Effector CD4-positive, alpha-beta T cell (primary cell): ENCODE results near the gene KCNJ15.

ENCODE experiments used
- DNase-seq: peaks from one replicate; pipeline ENCODE4 v3.0.0-alpha.2; 2020

KCNJ15 gene

DNA sequence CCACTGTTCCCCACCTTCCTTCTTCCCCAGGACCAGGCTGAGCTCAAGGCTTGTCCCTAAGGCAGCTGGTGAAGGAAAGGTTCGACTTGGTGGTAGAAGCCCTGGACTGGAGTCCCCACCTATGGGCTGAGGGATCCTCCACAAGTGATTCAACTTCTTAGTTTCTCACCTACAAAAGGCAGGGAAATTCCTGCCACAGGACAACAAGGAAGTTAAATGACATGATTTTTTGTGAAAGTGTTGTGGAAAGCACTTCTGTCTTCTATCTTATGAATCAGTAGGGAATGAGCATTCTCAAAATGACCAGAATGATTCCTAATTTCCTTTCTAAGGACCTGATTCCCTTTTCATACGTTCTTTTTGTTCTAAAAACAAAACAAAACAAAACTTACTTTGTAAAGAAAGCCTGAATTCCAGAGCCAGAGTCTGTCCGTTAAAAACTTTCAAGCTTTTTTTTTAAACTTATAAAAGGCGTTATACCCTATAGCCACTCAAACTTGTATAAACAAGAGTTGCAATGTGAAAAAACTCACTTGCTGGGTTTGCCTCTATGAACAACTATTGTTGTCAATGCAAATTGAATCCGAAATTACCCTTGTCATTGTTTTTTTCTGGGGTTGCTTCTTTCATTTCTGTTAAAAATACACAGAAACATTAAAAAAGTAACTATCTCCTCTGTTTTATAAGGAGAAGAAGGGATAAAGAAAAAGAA, 12.2 kb downstream of the KCNJ15 start:
- DNase-seq, result no peak

DNA sequence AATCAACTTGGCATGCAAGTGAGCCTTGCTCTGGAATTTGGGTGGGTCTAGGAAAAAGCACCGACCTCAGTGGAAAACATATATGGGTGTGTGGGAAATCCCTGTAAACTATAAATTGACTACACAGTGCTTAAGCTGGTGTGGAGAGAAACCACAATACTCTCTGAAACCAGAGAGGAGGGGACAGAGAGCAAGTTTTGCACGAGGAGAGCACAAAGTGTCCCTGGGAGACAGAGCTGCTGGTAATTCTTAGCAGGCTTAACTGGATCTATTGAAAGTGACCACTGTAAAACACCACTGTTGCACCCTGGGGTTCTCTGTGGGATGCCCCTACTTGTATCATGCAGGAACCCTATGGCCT, 12.8 kb downstream of the KCNJ15 start:
- no peak for DNase-seq

DNA sequence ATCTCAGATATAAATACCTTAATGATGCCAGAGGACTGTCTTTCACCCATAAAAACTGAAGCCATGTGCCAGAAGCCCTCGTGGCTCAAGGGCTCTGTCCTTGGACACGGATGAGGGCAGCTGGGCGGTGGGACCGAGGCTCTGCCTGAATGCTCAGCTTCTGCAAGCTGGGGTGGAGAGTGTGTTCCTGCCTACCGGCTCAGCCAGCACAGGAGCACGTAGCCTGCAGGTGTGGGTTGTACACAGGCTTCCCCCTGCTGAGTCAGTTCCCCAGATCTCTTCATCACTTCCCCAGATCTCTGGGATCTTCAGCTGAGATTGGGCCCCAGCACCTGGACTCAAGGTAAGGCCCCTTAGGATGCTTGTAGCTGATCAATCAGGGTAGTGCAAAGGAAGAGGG, 15.4 kb downstream of the KCNJ15 start:
- DNase-seq, result no peak

DNA sequence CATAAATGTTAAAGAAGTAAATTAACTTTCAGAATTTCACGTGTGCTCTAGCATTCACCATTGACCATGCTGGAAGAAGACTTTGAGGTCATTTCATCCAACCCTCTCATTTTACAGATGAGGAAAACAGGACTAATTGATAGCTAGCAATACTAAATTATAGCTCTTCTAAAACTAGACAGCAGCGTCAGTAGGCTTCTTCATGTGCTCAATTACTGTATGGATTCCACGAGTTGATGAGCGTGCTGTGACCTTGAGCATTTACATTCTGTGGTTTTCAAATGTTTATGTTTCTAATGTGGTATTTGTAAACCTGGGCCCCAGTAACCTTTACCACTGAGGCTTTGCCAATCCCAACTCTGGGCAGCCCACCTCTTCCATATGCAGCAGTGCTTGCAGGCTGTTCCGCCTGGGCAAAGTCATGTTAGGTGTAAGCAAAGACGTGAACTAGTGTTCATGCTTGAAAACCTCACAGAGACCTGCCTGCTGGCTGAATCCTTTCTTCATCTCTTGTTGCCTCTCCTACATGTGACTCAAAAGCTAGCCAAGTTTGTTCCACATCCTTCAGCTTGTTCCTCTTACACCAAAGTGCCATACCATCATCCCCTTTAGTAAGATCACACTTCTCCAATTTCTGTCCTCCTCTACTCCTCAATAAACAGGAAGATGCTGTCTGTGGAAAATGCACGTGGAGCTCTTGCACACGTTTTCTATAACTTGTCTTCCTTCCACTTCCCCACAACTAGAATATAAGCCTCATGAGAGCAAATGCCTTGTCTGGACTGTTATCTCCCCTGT, 17.2 kb downstream of the KCNJ15 start:
- no peak for DNase-seq

DNA sequence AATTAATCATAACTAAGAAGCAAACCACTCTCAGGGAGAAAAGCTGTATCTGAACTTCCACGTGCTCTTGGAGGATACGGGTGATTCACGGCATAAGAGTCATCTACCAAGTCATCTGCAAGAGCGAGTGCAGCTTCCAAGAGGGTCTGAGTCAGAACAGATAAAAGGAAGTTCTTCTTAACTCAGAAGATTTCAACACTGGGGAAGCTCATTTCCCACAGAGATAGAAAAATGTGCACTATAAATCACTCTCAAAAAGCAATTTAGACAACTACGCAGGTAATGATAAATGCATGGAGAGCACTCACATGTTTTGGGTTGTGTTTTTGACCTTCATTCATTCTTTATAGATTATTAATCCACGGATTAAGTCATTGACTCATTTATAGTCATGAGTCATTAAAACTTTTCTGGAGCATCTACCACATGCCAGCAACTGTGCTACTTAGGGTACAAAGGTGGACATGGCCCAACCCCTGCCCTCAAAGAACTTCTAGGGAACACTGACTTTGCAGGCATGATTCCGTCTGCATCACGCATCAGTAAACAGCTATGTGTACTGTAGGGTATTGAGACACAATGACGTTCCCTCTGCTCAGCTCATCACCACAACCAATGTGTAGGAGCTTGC, 20.8 kb downstream of the KCNJ15 start:
- no peak for DNase-seq

DNA sequence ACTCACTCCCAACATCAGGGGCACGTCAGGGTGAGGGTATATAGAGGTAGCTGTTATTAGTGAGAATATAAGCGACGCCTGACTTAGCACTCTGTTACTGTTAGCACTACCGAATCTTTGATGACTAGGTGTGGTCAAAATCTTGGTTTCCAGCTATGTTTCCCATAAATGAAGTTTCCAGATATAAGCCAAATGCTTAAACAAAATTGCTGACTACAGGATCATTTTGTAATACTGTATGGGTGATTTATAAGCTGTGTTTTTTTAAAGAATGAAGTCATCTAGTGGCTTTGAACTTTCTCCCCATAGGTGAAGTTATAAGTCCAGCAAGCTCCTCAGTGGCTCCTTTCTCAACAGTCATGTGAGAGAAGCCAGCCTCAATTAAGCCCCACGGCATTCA, 23.7 kb downstream of the KCNJ15 start:
- DNase-seq, result no peak

DNA sequence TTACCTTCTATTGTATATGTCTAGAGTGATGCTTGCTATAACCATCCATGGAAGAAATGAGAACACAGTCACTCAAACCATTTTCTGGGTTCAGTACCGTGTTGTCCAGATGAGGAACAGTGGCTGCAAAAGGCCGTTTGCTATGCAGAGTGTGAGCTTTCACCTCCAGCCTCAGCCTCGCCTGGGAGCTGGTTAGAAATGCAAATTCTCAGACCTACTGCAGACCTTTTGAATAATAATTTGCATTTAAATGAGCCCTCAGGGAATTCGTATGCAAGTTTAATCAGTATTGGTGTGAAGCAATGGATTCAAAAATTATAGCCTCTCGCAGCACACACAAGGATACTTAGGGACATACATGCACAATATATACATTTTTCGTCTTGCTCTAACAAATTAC, 24.1 kb downstream of the KCNJ15 start:
- no peak for DNase-seq

DNA sequence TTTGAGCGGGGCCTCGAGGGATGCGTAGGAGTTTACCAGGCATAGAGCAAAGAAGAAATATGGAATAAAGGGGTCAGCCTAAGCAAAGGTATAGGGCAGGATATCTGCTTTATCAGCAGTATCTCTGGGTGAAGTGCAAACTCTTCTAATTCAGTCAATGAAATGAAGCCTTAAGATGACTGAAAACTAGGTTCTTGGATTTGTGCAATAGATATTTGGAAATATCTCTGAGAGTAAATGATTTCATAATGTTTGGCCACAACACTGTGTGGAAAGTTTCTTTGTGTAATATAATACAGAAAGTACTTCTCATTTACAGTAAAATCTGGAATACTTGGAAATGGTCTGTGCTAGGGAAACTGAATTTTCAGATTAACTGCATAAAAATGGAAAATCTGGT, 26.1 kb downstream of the KCNJ15 start:
- no peak for DNase-seq

DNA sequence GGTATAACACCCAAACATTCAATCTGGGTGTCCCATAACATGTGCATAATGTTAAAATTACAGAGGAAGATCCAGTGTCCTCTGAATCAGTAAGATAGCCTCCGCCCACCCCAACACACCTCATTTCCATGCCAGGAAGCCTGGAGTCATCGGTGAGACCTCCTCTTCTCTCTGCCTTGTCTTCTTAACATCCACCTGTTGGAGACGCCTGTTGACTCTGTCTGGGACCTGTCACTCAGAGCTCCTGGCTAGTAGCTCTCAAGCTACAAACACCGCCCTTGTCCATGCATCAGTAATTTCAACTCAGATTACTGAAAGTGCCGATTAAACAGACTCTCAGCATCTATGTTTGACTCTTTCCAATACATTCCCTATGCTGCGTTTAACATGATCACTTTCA, 27.4 kb downstream of the KCNJ15 start:
- no peak for DNase-seq

DNA sequence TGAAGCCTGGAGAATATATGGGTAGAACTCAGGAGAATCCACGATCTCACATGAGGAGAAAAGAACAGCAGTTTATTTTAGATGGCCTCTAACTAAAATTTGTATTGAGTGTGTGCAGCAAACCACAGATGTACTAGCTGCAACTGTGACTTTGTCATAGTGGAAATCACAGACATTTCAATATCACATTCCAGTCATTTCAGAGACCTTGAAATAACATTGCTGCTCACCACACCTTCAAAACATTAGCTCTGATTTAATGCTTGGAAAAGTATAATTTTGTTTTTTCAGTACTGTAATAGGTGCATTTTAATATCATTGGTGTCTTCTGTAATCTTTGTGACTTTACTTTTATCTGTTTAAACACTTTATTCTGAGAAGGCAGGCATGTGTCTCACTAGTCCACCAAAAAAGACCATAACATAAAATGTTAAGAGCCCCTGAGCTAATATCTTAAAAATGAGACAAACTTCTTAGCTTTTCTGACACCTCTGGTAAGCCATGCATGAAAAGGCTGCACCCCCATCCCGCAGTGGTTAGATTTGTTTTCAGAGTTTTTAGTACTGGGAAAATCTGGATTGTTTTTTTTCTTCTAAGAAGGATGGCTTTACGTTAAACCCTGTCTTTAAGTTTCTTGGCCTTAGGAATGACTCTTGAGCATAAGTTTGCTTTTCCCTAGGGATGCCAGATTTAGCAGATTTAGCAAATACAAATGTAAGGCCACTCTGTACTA, 30.1 kb downstream of the KCNJ15 start:
- no peak for DNase-seq

DNA sequence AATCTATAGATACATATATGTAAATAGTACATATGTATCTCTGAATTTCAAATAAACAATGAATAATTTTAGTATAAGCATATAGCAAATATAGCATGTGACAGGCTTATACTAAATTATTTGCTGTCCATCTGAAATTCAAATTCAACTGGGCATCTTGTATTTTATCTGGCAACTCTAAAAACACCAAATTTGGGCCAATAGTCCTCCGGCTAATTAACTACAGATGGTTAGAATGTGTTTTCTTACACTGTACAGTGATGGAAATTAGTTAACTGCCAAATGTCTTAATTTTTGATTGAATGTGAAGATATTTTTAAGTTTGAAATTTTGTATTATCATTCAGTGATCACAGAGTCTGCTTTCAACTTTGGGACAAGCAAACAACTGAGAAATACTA, 30.7 kb downstream of the KCNJ15 start:
- DNase-seq, result no peak

DNA sequence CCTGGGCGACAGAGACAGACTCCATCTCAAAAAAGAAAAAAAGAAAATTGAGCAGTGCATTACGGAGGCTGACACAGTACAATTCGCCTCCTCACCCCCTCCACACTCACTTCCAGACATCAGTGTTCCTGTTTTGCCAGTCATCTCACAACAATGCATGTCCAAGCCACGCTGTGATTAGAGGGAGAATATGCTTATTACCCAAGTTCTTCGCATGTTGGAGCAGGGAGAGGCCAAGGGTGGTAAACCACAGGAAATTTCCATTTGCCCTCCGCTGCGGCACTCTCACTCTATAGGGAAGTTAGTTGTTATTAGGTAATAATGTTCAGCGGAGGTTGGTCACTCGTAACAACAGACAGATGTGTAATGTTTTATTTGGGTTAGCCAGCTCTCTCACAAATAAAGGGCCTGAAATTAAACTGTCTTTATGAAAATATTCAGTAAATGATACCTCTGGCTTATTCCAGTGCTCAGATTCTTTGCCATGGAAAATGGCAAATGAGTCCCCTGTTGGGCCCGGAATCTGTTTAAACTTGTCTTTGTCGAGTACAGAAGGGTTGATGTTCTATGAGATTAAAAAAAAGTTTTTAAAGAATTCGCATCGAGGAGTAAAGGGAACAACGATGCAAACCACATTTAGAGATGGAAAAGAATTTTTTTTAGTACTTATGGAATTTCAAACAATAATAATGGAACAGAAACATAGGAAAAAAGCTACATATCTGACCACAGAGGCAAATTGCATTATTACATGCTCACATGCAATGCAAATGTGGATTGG, 33.1 kb downstream of the KCNJ15 start:
- DNase-seq, result no peak

DNA sequence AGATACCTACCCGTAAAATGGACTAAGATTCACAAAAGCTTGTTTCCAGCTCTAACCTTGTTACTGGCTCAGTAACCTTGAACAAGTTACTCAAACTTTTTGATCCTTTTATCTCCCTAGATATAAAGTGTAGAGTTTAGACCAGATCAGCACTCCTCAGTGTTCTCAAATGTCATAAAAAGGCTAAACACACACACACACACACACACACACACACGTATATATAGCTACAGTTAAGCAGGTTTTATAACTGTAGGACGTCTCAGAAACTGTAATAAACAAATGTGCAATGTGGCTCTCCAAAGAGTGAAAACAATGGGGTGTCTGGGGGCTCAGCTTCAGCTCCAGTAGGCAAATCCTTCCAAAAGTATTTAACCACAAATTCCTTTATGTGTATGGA, 34.0 kb downstream of the KCNJ15 start:
- no peak for DNase-seq

DNA sequence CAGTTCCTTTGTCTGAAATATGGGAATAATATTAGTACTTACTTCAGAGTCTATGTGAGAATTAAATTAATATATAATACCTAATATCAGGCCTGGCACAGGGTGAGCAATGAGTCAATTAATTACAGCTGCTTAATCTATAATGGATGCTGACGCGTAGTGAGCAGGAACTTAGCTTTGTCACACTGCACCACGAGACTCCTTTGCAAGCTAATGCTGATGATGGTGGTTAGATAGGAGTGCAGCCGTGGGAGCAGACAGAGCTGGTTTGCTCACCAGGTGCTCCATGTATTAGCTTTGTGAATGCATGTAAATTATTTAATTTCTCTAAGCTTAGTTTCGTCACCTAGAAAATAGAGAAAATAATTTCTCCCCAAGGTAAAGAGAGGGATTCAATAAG, 35.1 kb downstream of the KCNJ15 start:
- no peak for DNase-seq

DNA sequence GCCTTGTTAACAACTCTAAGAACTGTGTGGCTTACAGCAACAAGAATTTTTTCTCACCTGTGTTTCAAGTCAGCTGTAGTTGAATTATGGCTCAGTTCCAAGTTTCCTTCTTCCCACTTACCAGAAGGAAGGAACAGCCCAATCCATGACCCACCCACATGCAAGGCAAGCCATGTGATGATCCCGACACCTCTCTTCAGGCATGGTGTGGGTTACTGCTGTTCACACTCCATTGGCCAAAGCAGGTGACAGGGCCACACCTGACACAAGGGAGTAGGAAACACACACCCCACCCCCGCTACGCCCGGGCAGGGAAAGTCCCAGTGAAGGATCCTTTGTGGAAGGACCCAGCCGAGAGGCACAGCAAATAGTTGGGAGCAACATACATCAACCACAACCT, 36.3 kb downstream of the KCNJ15 start:
- no peak for DNase-seq

DNA sequence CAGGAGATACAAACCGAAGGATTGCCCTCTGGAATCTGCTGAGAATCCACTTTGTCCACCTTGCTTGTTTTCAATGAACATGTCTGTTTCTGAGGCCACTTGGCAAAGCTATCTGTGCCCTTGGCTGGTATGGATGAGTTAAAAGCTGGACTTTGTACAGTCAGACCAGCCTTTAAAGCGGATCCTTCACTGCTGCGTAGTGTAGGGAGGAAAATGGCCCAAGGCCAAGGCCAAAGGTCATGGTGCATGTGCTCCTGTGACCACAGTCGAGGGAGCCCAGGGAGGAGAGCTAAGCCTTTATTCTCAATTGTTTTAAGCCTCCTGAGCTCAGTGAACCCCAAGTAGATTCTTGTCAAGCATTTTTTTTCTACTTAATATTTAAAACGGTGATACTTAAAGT, 37.0 kb downstream of the KCNJ15 start:
- no peak for DNase-seq

DNA sequence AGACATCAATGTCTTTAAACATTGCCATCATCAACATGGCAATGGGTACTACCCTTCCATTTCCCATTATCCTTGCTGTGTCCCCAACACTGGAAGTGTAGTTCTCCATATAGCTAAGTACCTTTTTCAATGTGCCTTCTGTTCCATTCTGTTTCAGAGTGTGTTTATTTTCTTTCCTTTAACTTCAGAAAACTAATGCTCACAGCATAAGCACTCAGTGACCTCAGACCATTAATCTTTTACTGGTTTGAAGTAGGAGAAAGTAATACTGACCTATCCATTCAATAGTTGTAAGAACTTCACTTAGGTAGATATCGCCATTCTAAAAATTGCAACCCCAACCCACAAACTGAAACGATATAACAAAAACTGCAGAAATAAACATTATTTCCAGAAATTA, 37.8 kb downstream of the KCNJ15 start:
- DNase-seq, result no peak

DNA sequence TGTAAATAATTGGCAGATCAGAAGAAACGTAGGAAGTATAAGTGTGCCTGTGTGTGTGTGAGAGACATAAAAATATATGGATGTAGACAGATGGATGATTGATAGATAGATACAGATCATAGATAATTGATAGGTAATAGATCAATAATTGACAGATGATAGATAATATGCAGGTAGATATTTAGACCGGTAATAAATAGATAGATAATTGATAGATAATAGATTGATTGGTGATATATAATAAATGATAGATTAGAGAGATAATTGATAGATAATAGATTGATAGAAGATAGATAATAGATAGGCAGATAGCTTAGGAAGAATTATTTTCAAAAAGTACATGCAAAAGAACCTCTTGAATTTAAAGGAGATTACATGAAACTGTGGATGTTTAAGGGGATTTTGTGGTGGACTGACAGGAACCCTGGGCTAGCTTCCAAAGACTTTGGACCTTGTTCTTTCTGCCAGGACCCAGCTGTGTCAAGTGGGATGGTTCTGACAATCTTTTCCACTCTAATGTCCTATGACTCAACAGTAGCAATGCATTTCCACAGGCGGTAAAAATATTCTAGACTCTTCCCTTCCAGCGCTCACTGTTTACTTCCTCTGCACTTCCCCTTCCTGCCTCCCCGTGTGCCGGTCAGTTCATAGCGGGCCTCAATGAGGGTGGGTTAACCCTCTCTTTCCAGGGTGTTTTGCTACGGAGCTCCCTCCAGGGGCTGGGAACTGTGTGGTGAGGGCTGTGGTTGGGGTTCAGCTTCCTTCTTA, 39.4 kb downstream of the KCNJ15 start:
- no peak for DNase-seq

DNA sequence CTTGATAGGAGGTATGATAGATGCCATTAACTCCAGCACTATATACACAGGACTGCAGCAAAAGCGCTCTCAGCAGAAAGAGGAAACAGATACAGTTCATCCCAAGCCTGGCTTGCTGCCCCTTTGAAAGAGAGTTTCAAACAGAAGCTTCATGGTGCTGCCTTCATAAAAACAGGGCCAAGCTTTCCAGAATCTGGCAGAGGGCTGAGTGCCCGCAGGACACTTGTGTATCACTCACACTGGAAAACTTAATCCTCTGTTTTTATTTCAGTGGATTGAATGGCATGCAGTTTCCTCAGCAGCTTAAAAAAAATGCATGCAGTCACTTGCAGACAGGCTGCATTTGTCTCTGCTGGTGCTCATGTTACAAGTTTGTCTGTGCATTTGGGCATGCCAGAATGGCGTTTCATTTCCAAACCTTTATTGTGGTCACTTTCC, 40.4 kb downstream of the KCNJ15 start:
- no peak for DNase-seq

DNA sequence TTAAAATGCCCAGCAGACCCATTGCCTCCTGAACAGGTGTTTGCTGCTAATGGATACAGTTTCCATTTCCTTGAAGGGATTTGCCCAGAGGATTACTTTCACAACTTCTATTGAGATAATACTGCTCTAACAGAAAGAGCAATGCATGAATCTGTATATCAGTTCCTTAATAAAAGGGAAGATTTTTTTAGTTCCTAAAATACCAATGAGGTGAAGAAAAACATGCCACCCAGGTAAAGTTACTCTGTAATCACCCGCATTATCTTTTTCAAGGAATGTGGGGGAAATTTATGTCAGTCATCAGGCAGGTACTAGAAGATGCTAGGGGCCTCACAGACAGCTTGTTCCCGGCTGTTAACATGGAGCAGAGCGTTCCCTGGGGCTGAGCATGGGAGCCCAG, 41.1 kb downstream of the KCNJ15 start:
- no peak for DNase-seq

DNA sequence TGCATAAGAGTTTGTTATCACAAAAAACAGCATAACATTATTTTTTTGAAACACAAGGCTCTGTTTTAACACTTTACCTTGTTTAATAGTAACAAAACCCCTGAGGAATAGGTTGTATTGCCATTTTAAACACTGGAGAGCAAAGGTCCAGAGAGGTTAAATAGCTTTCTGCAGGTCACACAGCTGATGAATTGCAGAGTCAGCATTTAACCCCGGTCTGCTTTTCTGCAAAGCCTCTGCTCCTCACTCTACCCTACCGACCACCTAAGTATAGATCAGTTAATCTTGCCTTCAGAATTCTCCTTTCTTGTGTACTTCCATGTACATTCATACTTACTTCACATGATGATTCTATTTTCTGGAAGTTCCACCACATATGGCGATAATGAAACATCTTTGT, 42.0 kb downstream of the KCNJ15 start:
- DNase-seq, result no peak

DNA sequence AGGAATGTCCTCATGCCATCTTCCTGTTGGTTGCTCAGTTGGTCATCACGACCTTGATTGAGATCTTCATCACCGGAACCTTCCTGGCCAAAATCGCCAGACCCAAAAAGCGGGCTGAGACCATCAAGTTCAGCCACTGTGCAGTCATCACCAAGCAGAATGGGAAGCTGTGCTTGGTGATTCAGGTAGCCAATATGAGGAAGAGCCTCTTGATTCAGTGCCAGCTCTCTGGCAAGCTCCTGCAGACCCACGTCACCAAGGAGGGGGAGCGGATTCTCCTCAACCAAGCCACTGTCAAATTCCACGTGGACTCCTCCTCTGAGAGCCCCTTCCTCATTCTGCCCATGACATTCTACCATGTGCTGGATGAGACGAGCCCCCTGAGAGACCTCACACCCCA, 42.9 kb downstream of the KCNJ15 start:
- DNase-seq, result no peak
